Mesothelial cell of epicardium (in vitro differentiated cells): ENCODE results near the gene CPN2. TPM values are rescaled to one million over a fixed set of nuclear protein-coding genes. Genes with fewer than 3 reads are reported as not detected.

Source experiments
- DNase-seq, 2 experiments: peaks; one replicate each; pipeline ENCODE4 v3.0.0; 2021; ENCODE audit warnings: low spot score in 2 of 2; ENCODE audit not compliant: unreplicated experiment in 2 of 2
- H3K27ac Mint-ChIP-seq: 2 replicates; pipeline ENCODE4 v1.8.0; 2021; ENCODE audit warnings: mixed read lengths
- H3K27me3 Mint-ChIP-seq: 2 replicates; pipeline ENCODE4 v1.8.0; 2021; ENCODE audit warnings: low read depth, mixed read lengths
- H3K36me3 Mint-ChIP-seq: 2 replicates; pipeline ENCODE4 v1.8.0; 2021; ENCODE audit warnings: mixed read lengths
- H3K4me1 Mint-ChIP-seq: 2 replicates; pipeline ENCODE4 v1.8.0; 2021; ENCODE audit warnings: mixed read lengths
- H3K4me3 Mint-ChIP-seq: 2 replicates; pipeline ENCODE4 v1.8.0; 2021; ENCODE audit warnings: mild to moderate bottlenecking, moderate library complexity, mixed read lengths
- H3K9me3 Mint-ChIP-seq: 2 replicates; pipeline ENCODE4 v1.8.0; 2021; ENCODE audit warnings: mixed read lengths
- CTCF ChIP-seq: fragments of 200-600 bp; sonication (generic); IDR thresholded peaks from one replicate; pipeline ENCODE4 v1.5.0; 2021; ENCODE audit warnings: antibody characterized with exemption; ENCODE audit not compliant: unreplicated experiment
- total RNA-seq: library from RNA; stranded (reverse); gene quantifications from 3 replicates; pipeline ENCODE4 v1.2.1, GENCODE V29; 2021

Gene CPN2
- total RNA-seq, 1 donor from 2014 or later = not detected

GRCh38 chr3:194379651-194380050 is 28.5 kb upstream of the CPN2 start:
- Mint-ChIP-seq H3K27ac (no peak overlapping the region), H3K4me3 (no peak overlapping the region), H3K9me3 (no peaks in the 10 kb centered on the region), H3K4me1 (peaks cover 8% of the 10 kb centered on the region), H3K36me3 (no peaks in the 10 kb centered on the region), H3K27me3 (peaks cover 21% of the 10 kb centered on the region)
- TF ChIP-seq CTCF = no peak
- no peak for DNase-seq

GRCh38 chr3:194379231-194379630 is 28.1 kb upstream of the CPN2 start:
- Mint-ChIP-seq H3K27ac (no peak overlapping the region), H3K36me3 (no peaks in the 10 kb centered on the region), H3K4me3 (no peak overlapping the region), H3K27me3 (peaks cover 21% of the 10 kb centered on the region), H3K4me1 (peaks cover 8% of the 10 kb centered on the region), H3K9me3 (no peaks in the 10 kb centered on the region)
- no peak for TF ChIP-seq CTCF
- no peak for DNase-seq

- TF ChIP-seq CTCF = no peak
- H3K4me1 Mint-ChIP-seq = peaks cover 8% of the 10 kb centered on the region
These were observed 26.6 kb upstream of the CPN2 start for GRCh38 chr3:194377708-194378107.

GRCh38 chr3:194376241-194376560 is 25.1 kb upstream of the CPN2 start:
- Mint-ChIP-seq H3K27me3 (peaks cover 29% of the 10 kb centered on the region), H3K36me3 (no peaks in the 10 kb centered on the region), H3K9me3 (no peaks in the 10 kb centered on the region), H3K27ac (no peak overlapping the region), H3K4me1 (peaks cover 8% of the 10 kb centered on the region), H3K4me3 (no peak overlapping the region)
- no peak for DNase-seq
- no peak for TF ChIP-seq CTCF

More at GRCh38 chr3:194377708-194378107, 26.6 kb upstream of the CPN2 start:
- Mint-ChIP-seq H3K27ac (no peak overlapping the region), H3K27me3 (peaks cover 21% of the 10 kb centered on the region), H3K36me3 (no peaks in the 10 kb centered on the region), H3K4me3 (no peak overlapping the region), H3K9me3 (no peaks in the 10 kb centered on the region)
- no peak for DNase-seq

- Mint-ChIP-seq H3K4me3 (no peak overlapping the region), H3K36me3 (no peaks in the 10 kb centered on the region), H3K9me3 (no peaks in the 10 kb centered on the region), H3K27ac (no peak overlapping the region), H3K4me1 (peaks cover 8% of the 10 kb centered on the region), H3K27me3 (peaks cover 34% of the 10 kb centered on the region)
- no peak for DNase-seq
- TF ChIP-seq CTCF = no peak
These were observed 24.5 kb upstream of the CPN2 start for GRCh38 chr3:194375473-194376240.
